HUES6 (cell line): ENCODE measurements around the gene RNF19B.

Experiments
- H3K27ac ChIP-seq: 2 replicates; pipeline ENCODE4 v1.7.0; 2013; ENCODE audit warnings: low read depth, mild to moderate bottlenecking, low read length, inconsistent platforms
- H3K27me3 ChIP-seq: 2 replicates; pipeline ENCODE4 v1.6.1; 2013; ENCODE audit warnings: low read length; ENCODE audit not compliant: control insufficient read depth, insufficient read depth
- H3K36me3 ChIP-seq: 2 replicates; pipeline ENCODE4 v1.6.1; 2013; ENCODE audit warnings: low read length; ENCODE audit not compliant: control insufficient read depth, insufficient read depth
- H3K4me1 ChIP-seq: 2 replicates; pipeline ENCODE4 v1.6.1; 2013; ENCODE audit warnings: low read length; ENCODE audit not compliant: control insufficient read depth, insufficient read depth
- H3K4me3 ChIP-seq: 2 replicates; pipeline ENCODE4 v1.5.1; 2013; ENCODE audit warnings: low read depth, low read length
- H3K9ac ChIP-seq: one replicate; pipeline ENCODE4 v1.6.1; 2013; ENCODE audit warnings: mild to moderate bottlenecking, low read length
- H3K9me3 ChIP-seq: 2 replicates; pipeline ENCODE4 v1.6.1; 2013; ENCODE audit warnings: low read depth, low read length; ENCODE audit not compliant: control insufficient read depth, insufficient read depth

RNF19B gene

GRCh38 chr1:32891630-32892029 is 73.0 kb downstream of the RNF19B start:
- Histone ChIP-seq H3K4me1 (peaks cover 11% of the 10 kb centered on the region), H3K9ac (no peak overlapping the region), H3K36me3 (no peaks in the 10 kb centered on the region), H3K27me3 (peaks cover 61% of the 10 kb centered on the region), H3K9me3 (peaks cover 2% of the 10 kb centered on the region; the same call in 1 of the 2 replicates), H3K27ac (no peak overlapping the region), H3K4me3 (no peak overlapping the region)

- no peak overlapping the region for H3K9ac ChIP-seq
- peaks cover 2% of the 10 kb centered on the region; the same call in 1 of the 2 replicates for H3K9me3 ChIP-seq
- H3K36me3 ChIP-seq = no peaks in the 10 kb centered on the region
- H3K27me3 ChIP-seq = peaks cover 61% of the 10 kb centered on the region
- H3K27ac ChIP-seq = no peak overlapping the region
- H3K4me3 ChIP-seq = no peak overlapping the region
- peaks cover 11% of the 10 kb centered on the region for H3K4me1 ChIP-seq
Observed at GRCh38 chr1:32891241-32891570, 73.4 kb downstream of the RNF19B start.

GRCh38 chr1:32890516-32891240 is 73.9 kb downstream of the RNF19B start:
- H3K9me3 ChIP-seq = peaks cover 2% of the 10 kb centered on the region; the same call in 1 of the 2 replicates
- H3K9ac ChIP-seq = no peak overlapping the region
- no peak overlapping the region for H3K4me3 ChIP-seq
- H3K27me3 ChIP-seq = peaks cover 66% of the 10 kb centered on the region
- H3K4me1 ChIP-seq = peaks cover 11% of the 10 kb centered on the region
- no peaks in the 10 kb centered on the region for H3K36me3 ChIP-seq
- H3K27ac ChIP-seq = no peak overlapping the region

GRCh38 chr1:32889731-32890278 is 74.8 kb downstream of the RNF19B start:
- no peak overlapping the region for H3K9ac ChIP-seq
- H3K27ac ChIP-seq = no peak overlapping the region
- no peaks in the 10 kb centered on the region for H3K36me3 ChIP-seq
- peaks cover 2% of the 10 kb centered on the region; the same call in 1 of the 2 replicates for H3K9me3 ChIP-seq
- no peak overlapping the region for H3K4me3 ChIP-seq
- H3K4me1 ChIP-seq = peaks cover 10% of the 10 kb centered on the region
- H3K27me3 ChIP-seq = peaks cover 75% of the 10 kb centered on the region

GRCh38 chr1:32888677-32889420 is 75.8 kb downstream of the RNF19B start:
- H3K4me3 ChIP-seq = no peak overlapping the region
- H3K27me3 ChIP-seq = peaks cover 84% of the 10 kb centered on the region
- H3K9me3 ChIP-seq = peaks cover 2% of the 10 kb centered on the region; the same call in 1 of the 2 replicates
- H3K9ac ChIP-seq = no peak overlapping the region
- no peaks in the 10 kb centered on the region for H3K36me3 ChIP-seq
- no peak overlapping the region for H3K27ac ChIP-seq
- peaks cover 4% of the 10 kb centered on the region for H3K4me1 ChIP-seq

GRCh38 chr1:32888134-32888533 is 76.5 kb downstream of the RNF19B start:
- Histone ChIP-seq H3K36me3 (no peaks in the 10 kb centered on the region), H3K27ac (no peak overlapping the region), H3K27me3 (peaks cover 90% of the 10 kb centered on the region), H3K4me3 (no peak overlapping the region), H3K4me1 (peaks cover 4% of the 10 kb centered on the region), H3K9ac (no peak overlapping the region), H3K9me3 (peaks cover 2% of the 10 kb centered on the region; the same call in 1 of the 2 replicates)

- Histone ChIP-seq H3K4me1 (peaks cover 3% of the 10 kb centered on the region), H3K27ac (no peak overlapping the region), H3K9me3 (peaks cover 2% of the 10 kb centered on the region; the same call in 1 of the 2 replicates), H3K27me3 (peaks cover 89% of the 10 kb centered on the region), H3K4me3 (no peak overlapping the region), H3K36me3 (no peaks in the 10 kb centered on the region), H3K9ac (no peak overlapping the region)
Observed at GRCh38 chr1:32887623-32888022, 77.0 kb downstream of the RNF19B start.

- Histone ChIP-seq H3K9me3 (no peaks in the 10 kb centered on the region), H3K4me1 (no peaks in the 10 kb centered on the region), H3K4me3 (no peak overlapping the region), H3K27me3 (peaks cover 82% of the 10 kb centered on the region), H3K36me3 (no peaks in the 10 kb centered on the region), H3K9ac (no peak overlapping the region), H3K27ac (no peak overlapping the region)
Observed at GRCh38 chr1:32886828-32887414, 77.7 kb downstream of the RNF19B start.
